GM21576 (cell line): ENCODE measurements around the gene WHRN.
A peak's percentile ranks its signal among the peaks of the same experiment; 100 is the strongest.

ENCODE experiments used
- ATAC-seq: cut with Tn5 transposase; IDR thresholded peaks from one replicate; pipeline ENCODE4 v1.9.1; 2021; ENCODE audit warnings: mild to moderate bottlenecking, moderate library complexity; ENCODE audit not compliant: unreplicated experiment

The WHRN gene

GRCh38 chr9:114369216-114370130 lies 135.8 kb downstream of the WHRN start:
- no peak for ATAC-seq

- ATAC-seq: no peak
Observed at GRCh38 chr9:114367772-114368569, 137.3 kb downstream of the WHRN start.

GRCh38 chr9:114367366-114367765 lies 137.9 kb downstream of the WHRN start:
- no peak for ATAC-seq

- ATAC-seq: peak; percentile 45
Observed at GRCh38 chr9:114366334-114367128, 138.7 kb downstream of the WHRN start.

- no peak for ATAC-seq
Observed at GRCh38 chr9:114365194-114365593, 140.1 kb downstream of the WHRN start.

- ATAC-seq: no peak
Observed at GRCh38 chr9:114364134-114365041, 140.9 kb downstream of the WHRN start.

GRCh38 chr9:114363424-114363823 lies 141.8 kb downstream of the WHRN start:
- no peak for ATAC-seq

- ATAC-seq: no peak
Observed at GRCh38 chr9:114362394-114362793, 142.9 kb downstream of the WHRN start.

GRCh38 chr9:114361542-114361941 lies 143.7 kb downstream of the WHRN start:
- no peak for ATAC-seq

GRCh38 chr9:114359801-114360200 lies 145.5 kb downstream of the WHRN start:
- no peak for ATAC-seq

GRCh38 chr9:114357911-114358328 lies 147.4 kb downstream of the WHRN start:
- no peak for ATAC-seq

- ATAC-seq: no peak
Observed at GRCh38 chr9:114357360-114357759, 147.9 kb downstream of the WHRN start.

GRCh38 chr9:114356792-114357191 lies 148.5 kb downstream of the WHRN start:
- no peak for ATAC-seq

- no peak for ATAC-seq
Observed at GRCh38 chr9:114355821-114356220, 149.5 kb downstream of the WHRN start.
